Measurements from ENCODE around the gene PIP4K2B. TPM values are rescaled to one million over a fixed set of nuclear protein-coding genes. Genes with fewer than 3 reads are reported as not detected.
A peak's percentile ranks its signal among the peaks of the same experiment; 100 is the strongest.

PIP4K2B gene
- total and polyA plus RNA-seq, 9 of the 15 experiments (the other 6 are each of a cell fraction or from before 2014, with no cell fraction given) = 3.7 to 29.9 (median 23.0) TPM

GRCh38 chr17:38733982-38734973, 65.1 kb downstream of the PIP4K2B start (continued):
- TF ChIP-seq, protein P1, sequence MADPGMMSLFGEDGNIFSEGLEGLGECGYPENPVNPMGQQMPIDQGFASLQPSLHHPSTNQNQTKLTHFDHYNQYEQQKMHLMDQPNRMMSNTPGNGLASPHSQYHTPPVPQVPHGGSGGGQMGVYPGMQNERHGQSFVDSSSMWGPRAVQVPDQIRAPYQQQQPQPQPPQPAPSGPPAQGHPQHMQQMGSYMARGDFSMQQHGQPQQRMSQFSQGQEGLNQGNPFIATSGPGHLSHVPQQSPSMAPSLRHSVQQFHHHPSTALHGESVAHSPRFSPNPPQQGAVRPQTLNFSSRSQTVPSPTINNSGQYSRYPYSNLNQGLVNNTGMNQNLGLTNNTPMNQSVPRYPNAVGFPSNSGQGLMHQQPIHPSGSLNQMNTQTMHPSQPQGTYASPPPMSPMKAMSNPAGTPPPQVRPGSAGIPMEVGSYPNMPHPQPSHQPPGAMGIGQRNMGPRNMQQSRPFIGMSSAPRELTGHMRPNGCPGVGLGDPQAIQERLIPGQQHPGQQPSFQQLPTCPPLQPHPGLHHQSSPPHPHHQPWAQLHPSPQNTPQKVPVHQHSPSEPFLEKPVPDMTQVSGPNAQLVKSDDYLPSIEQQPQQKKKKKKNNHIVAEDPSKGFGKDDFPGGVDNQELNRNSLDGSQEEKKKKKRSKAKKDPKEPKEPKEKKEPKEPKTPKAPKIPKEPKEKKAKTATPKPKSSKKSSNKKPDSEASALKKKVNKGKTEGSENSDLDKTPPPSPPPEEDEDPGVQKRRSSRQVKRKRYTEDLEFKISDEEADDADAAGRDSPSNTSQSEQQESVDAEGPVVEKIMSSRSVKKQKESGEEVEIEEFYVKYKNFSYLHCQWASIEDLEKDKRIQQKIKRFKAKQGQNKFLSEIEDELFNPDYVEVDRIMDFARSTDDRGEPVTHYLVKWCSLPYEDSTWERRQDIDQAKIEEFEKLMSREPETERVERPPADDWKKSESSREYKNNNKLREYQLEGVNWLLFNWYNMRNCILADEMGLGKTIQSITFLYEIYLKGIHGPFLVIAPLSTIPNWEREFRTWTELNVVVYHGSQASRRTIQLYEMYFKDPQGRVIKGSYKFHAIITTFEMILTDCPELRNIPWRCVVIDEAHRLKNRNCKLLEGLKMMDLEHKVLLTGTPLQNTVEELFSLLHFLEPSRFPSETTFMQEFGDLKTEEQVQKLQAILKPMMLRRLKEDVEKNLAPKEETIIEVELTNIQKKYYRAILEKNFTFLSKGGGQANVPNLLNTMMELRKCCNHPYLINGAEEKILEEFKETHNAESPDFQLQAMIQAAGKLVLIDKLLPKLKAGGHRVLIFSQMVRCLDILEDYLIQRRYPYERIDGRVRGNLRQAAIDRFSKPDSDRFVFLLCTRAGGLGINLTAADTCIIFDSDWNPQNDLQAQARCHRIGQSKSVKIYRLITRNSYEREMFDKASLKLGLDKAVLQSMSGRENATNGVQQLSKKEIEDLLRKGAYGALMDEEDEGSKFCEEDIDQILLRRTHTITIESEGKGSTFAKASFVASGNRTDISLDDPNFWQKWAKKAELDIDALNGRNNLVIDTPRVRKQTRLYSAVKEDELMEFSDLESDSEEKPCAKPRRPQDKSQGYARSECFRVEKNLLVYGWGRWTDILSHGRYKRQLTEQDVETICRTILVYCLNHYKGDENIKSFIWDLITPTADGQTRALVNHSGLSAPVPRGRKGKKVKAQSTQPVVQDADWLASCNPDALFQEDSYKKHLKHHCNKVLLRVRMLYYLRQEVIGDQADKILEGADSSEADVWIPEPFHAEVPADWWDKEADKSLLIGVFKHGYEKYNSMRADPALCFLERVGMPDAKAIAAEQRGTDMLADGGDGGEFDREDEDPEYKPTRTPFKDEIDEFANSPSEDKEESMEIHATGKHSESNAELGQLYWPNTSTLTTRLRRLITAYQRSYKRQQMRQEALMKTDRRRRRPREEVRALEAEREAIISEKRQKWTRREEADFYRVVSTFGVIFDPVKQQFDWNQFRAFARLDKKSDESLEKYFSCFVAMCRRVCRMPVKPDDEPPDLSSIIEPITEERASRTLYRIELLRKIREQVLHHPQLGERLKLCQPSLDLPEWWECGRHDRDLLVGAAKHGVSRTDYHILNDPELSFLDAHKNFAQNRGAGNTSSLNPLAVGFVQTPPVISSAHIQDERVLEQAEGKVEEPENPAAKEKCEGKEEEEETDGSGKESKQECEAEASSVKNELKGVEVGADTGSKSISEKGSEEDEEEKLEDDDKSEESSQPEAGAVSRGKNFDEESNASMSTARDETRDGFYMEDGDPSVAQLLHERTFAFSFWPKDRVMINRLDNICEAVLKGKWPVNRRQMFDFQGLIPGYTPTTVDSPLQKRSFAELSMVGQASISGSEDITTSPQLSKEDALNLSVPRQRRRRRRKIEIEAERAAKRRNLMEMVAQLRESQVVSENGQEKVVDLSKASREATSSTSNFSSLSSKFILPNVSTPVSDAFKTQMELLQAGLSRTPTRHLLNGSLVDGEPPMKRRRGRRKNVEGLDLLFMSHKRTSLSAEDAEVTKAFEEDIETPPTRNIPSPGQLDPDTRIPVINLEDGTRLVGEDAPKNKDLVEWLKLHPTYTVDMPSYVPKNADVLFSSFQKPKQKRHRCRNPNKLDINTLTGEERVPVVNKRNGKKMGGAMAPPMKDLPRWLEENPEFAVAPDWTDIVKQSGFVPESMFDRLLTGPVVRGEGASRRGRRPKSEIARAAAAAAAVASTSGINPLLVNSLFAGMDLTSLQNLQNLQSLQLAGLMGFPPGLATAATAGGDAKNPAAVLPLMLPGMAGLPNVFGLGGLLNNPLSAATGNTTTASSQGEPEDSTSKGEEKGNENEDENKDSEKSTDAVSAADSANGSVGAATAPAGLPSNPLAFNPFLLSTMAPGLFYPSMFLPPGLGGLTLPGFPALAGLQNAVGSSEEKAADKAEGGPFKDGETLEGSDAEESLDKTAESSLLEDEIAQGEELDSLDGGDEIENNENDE (IDR thresholded peaks at IDR 0.05; ENCODE audit: low read depth, low read length) = no peak
- TF ChIP-seq RCOR1 (IDR thresholded peaks at IDR 0.05; ENCODE audit: borderline replicate concordance in 1 of 2, low read depth in 2 of 2, low read length in 2 of 2) (0 out of 4 replicates have a peak, but pooled peaks of 1 of the 2 experiments have one; percentile 12), ZBTB34 (CRISPR knock-in tag; IDR thresholded peaks at IDR 0.05) (no peak), LCOR (CRISPR knock-in tag; IDR thresholded peaks at IDR 0.05) (no peak), SMC3 (conservative IDR thresholded peaks at IDR 0.05; ENCODE audit: insufficient read depth, low read depth, low read length) (0 out of 2 replicates have a peak, but pooled peaks have one; percentile 26), HNRNPK (IDR thresholded peaks at IDR 0.05; ENCODE audit: low read depth, low read length, poor library complexity, severe bottlenecking) (no peak), POLR2A (conservative IDR thresholded peaks at IDR 0.05) (peak; percentile 23; the same call in 1 of the 2 replicates), CEBPZ (IDR thresholded peaks at IDR 0.05; ENCODE audit: borderline replicate concordance, low read depth, low read length) (no peak)
